NCI-H2196 treated with DMSO at 0.1 percent for 48 hours (cell line): ENCODE measurements around the gene HAUS7.
A peak's percentile ranks its signal among the peaks of the same experiment; 100 is the strongest.

ENCODE experiments used
- DNase-seq: peaks from one replicate; lab custom pipeline; 2025; ENCODE audit not compliant: unreplicated experiment; lab: John Stamatoyannopoulos, UW

Gene HAUS7

DNA sequence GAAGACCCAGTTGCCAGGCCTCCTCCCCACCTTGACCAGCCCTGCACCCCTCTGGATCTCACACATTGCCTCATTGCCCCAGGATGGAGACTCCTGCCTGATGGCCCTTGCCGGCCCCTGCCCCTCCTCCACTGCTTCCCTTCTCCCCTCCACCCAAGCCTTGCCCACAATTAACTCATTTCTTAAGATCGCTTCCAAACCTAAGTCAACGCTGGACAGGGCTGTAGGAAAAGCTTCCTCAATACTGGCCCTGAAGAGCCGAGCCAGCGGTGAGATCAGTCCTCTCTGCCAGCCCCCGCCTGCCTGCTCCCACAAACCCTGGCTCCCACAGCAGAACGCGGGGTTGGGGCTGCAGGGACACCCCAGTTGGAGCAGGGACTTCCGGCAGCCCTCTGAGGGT, 7.5 kb upstream of the HAUS7 start:
- DNase-seq: no peak

DNA sequence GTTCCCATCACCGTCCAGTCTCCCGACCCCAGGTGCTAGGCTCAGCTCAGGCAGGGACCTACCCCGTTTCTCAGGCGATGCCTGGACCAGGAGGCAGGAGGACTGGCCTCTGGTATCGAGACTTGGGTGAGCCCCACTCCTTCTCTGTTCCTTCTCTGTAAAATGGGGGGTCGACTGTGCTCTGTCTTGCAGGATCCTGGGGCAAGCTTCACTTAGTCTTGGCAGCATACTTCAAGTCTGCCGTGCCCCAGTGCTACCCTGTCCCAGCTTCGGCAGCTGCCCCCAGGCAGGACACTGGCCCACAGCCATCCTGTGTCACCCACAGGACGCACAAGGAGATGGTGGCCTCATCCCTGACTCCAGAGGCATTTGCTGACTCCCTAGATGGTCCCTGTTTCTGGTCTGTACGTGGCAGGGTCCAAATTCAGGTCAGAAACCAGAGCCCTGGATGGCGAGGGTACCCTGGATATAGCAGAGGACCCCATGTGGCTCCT, 7.0 kb upstream of the HAUS7 start:
- DNase-seq: no peak

DNA sequence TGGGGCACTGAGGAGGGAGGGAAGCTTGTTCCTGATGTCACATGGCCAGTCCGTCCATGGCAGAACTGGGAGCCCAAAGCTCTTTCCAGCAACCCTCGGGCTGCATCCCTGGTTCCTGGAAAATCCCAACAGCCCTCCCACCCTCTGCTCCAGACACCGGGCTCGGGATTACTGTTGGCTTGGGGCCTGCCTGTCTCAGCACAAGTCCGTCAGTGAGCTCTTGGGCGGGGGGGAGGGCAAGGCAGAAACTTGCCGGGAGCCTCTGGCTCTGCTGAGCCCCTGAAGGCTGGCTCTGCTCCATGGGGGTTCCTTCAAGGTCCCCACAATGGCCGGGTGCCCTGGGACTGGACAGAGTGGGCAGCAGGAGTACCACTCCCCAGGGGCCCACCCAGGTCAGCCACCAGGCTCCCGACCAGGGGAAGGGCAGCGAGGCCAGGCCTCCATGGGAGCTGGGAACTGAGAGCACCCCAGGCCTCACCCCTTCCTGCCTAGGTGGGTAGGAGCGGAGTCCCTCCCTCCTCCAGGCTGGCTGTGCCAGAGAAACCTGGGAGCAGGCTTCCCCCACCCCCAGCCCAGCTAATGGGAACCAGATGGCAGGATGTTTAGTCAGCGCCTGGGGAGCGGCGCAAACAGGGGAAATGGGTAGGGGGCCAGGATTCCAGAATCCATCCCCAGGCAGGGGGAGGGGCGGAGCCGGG, 6.4 kb upstream of the HAUS7 start:
- no peak for DNase-seq

DNA sequence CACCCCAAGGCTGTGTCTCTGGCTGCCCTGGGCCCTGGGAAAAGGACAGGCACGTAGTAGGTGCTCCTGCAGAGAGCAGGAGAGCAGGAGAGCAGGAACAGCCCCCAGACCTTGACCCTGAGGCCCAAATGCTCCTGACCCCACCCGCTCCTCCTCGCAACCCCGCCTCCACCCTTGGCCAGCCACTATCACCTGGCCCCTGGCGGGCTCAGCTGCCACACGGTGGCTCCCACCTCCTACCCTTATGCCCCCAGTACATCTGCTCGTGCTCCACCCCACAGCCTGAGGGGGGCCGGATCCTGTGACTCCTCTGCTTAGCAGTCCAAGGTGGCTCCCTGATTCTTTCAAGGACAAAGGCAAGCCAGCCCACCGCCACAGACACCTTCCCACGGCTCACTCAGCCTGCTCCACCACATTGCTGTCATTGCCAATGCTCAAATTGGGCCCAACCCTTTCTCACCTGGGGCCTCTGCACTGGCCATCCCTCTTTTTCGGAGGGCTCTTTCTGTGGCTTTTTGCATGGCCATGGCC, 5.4 kb upstream of the HAUS7 start:
- DNase-seq: no peak

DNA sequence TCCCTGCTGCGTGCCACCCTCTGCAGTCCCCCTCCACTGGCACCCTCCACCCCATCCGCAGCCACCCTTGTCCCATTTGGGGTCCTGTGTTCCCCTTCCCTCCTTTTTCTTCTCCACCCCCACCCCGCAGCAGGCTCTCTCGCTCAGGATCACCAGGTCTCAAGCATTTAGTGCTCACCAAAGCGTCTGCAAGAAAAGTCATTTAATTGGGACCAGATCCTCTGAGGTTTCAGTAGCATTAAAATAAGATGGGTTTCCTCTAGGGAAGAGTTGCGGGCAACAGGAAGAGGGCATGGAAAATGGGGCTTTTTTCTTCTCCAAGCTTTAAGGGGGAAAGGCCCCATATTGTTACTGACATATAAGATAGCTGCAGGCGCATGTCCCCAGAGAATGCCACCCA, 4.9 kb upstream of the HAUS7 start:
- DNase-seq: no peak

DNA sequence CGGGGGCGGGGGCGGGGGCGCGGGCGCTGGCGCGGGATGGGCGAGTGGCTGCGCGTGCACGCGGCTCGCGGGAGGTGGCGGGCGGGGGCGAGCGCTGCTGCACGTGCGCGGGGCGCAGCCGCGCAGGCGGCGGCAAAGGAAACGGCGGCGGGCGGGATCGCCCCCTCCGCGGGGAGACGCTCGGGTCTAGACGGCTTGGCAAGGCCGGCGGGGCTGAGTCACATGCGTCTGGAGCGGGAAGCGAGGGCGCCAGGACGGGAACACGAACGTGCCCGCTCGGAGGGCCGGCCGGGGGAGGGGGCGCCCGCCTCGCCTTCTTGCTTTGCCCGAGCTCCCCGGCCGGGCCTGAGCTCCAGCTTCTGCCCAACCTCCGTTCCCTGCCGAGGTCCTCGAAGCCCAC, 4.3 kb upstream of the HAUS7 start:
- DNase-seq: peak; percentile 30

DNA sequence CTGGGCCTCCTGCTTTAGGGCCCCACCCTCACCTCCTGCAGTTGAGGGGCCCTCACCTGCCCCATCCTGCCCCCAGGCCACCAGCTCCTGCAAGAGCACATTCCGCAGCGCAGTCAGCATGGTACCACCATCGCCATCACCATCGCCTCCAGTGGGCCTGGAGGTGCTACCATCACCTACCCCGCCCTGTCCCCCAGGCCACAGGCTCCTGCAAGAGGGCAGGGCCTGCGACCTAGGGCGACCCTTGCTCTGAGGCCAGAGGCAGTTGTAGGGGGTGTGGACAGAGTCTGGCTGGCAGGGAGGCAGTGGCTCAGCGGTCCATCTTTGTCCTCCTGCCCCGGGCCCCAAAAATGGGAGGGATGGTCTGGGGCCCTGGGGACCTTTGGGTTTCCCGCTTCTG, 3.9 kb upstream of the HAUS7 start:
- no peak for DNase-seq

DNA sequence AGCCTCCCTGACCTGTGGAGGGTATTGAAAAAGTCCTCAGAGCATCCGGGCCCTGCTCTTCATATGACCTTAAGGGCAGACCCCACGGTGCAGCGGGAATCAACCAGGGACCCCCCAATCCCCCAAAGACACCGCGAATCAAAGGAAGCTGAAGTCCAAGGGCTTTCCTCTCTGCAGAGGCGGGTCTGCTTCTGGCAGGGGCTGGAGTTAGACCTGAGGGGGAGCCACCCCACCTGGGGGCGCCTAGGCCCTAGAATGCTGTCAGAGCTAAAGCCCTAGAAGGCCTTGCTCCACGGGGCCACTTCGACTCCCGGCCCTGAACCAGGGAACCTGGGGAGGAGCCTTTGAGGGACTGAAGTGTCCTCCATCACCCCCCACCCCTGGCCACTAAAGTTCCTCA, 2.8 kb upstream of the HAUS7 start:
- no peak for DNase-seq

DNA sequence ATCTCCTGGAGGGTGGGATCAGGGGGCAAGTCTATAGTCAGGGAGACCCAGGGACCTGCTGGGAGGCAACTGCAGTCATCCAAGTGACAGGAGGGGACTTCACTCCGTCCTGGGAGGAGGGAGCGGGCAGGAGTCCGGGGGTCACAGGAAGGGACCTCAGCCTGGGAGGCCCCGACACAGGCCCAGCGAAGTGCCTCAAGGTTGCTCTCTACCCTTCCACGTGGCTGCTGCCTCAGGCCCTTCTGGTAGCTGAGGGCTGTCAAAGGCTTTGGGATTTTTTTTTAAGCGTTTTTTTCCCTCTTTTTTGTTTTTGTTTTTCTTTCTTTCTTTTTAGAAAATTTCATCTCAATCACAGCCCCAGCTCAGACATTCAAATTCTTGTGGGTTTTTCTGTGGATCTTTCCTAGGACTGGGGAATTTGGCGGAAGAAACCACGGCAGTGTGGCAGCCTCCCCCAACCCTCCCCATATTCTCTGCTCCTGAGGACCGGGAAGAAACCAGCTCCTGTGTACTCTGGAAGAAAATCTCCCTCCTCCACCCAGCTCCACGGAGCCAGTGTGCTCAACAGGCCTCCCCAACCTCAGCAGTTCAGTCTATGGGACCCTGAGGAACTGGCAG, 1.4 kb upstream of the HAUS7 start:
- no peak for DNase-seq

DNA sequence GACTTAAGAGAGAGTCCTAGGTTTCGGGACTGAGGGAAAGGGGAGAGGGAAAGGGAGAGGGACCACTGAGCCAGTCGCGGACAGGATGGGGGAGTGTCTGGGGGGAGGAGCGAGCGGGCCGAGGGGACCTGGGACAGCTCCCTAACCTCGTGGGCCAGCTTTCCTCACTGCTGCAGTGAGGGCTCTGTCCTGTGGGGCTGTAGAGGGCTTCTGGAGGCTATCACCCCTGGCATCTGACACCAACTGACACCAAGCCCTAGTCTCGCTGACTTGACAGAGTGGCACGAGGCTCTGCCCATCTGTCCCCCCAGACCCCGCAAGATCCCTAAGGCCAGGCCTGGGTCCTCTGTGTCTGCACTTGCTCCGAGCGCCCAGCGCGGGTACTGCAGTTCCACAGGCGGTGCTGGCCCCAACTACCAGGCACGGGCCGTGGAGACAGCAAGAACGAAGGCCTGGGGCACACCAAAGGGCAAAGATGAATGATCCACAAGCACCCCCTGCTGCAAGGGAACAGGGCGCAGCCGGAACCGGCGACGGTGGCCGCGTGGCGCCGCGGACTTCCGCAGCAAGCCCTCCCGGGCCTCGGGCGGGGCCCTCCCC, 465 bp downstream of the HAUS7 start:
- DNase-seq: no peak

DNA sequence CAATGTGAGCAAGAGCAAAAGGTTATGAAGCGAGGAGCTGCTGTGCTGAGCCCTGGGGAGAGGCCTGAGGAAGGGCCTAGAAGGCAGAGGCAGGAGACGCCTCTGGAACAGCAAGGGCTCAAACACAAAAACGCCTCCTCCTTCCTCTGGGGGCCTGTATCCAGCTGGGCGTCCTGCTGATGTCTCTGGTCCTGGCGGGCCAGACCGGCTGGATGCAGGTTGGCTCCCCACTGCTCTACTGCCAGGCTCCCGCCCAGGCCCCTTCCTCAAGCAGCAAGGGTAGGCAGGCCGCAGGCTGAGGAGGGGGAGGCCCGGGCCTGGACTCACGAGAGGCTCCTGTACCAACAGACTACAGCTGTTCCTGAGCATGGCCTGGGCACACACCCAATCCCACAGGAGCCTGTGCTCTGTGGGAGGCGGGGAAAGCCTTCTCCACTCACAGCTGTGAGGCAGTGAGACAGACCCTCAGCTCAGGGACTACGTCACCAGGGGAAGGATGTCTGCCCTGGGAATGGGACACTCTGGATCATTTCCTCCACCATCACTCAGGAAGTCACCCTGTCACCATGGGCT, 2.3 kb downstream of the HAUS7 start:
- DNase-seq: no peak

DNA sequence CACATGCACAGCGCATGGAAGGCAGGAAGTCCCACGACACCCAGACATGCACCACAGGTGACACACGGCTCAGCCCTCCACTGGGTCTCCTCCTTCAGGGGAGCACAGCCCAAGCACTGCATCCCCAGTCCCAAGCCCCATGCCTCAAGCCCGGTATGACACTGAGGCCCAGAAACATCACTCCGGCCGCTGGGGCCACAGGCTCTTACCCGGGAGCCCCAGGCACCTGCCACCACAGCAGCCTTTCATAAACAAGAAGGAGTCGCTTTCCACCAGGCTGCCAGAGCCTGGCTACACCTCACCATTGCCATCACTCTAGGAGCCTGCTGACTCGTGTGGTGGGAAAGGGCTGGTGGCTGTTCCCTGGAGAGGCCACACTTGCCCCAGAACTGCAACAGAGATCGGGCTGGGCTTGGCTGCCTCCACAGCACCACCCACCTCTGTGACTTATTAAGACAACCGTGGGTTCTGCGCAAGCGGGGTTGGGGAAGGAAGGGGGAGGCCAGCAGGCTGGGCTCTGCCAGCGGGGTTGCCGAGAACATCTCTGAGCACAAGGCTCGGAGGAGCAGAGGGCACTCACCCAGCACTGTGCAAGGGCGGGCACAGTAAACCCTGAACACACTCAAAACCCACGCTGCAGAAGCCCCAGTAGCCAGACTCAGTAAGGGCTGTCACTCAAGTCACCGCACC, 4.5 kb downstream of the HAUS7 start:
- DNase-seq: no peak

DNA sequence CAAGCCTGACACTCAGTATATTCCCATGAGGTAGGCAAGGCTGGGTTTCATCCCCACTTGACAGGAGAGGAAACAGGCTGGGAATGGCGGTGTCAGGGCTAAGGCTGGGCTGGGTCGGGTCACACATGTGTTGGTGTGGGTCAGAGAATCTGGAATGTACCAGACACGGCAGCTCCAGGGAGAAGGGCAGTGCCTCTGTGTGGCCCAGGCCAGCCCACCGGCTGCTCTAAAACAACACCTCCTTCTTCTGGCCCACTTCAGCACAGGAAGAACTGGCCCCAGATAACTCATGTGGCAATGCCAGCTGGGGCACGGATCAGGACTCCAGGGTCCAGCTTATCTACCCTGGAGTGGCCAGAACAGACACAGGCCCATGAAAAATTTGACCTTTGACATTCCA, 6.3 kb downstream of the HAUS7 start:
- no peak for DNase-seq

DNA sequence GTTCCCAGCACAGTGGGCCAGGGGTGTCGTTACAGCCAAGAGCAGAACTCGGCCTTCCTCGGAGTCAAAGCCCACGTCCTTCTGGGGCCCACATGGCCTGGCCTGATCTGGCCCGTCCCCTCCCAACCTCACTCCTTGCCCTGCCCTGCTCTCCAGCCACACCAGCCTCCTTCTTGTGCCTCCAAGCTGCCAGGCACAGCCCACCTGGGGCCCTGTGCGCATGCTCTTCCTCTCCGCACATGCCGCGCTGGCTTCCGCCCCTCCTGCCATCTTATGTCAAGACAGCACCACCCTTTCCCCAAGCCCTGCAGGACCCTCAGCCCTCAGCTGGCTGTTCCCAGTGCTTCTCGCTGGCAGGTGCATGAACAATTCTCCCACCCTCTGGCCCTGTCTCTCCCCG, 6.8 kb downstream of the HAUS7 start:
- DNase-seq: no peak

DNA sequence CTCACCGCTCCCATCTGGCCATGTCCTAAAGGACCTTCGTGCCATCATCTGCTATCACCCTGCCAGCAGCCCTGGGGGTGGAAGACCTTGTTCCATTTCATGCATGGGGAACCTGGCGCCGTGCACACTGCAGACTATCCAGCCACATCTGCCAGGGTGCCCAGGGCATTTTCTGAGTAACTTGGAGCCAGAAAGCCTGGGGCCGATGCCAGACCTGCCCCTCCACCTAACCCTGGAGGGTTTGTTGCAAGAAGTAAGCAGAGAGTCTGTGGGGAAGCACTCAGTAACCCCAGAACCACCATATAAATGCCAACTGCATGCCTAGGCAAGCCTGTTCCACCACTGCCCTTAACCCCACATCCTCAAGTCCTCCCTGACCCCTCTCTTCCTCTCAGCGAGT, 7.3 kb downstream of the HAUS7 start:
- no peak for DNase-seq

DNA sequence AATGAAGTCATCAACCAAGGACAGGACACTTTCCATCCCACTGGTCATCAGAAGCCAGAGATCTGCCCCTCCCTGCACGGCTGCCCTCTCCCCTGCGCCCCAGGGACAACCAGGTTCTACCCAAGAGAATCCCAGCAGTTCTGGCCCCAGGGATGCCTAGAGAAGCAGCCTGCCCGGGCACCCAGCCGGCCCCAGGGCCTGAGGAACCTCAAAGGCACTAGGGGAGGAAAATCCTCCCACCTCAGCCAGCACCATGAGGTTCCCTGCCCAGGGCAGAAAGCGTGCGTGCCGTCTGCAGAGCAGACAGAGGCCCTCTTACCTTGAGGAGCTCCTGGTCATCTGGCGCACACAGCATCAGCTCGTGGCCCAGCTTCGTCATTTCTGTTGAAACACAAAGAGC, 8.1 kb downstream of the HAUS7 start:
- DNase-seq: no peak

DNA sequence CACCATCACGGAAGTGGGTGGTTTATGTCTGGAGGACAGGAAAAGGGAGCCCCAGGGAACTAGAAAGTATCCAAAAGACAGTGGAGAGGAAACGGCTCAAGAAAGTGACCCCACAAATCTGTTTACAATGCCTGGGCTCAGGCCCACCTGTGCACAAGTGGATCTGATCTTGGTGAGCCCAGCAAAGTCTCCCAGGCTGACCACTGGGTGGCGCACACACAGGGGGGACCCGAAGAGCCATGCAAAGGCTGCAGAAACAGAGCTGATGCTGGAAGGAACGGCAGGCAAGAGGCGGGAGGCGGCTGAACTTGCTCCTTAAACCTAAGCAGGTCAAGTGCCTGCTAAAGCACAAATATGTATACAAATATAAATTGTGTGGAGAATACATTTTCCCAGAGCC, 9.6 kb downstream of the HAUS7 start:
- no peak for DNase-seq

DNA sequence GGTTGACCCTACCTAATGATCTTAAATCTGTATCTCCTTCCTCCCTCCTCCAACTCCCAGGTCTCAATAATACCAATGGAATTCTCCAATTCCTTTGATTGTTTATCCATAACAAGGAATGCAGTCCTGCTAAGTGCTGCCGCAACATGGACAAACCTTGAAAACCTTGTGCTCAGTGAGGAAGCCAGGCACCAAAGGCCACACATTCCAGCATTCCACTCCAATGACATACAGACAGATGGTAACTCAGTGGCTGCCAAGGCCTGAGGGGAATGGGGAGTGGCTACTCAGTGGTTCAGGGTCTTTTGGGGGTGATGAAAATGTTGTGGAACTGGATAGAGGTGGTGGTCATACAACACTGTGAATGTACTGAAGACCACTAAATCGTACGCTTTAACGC, 10.4 kb downstream of the HAUS7 start:
- DNase-seq: no peak

DNA sequence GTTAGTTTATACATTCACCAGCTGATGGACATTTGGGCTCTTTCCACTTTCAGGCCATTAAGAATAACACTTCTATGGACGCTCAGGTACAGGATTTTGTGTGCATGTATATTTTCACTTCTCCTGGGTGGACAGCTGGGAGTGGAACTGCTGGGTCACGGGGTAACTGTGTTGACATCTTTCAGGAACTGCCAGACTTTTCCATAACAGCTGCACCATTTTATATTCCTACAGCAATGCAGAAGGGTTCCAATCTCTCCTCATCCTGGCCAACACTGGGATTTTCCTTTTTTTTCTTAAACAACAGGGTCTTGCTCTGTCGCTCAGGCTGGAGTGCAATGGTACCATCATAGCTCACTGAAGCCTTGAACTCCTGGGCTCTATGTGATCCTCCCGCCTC, 11.9 kb downstream of the HAUS7 start:
- no peak for DNase-seq

DNA sequence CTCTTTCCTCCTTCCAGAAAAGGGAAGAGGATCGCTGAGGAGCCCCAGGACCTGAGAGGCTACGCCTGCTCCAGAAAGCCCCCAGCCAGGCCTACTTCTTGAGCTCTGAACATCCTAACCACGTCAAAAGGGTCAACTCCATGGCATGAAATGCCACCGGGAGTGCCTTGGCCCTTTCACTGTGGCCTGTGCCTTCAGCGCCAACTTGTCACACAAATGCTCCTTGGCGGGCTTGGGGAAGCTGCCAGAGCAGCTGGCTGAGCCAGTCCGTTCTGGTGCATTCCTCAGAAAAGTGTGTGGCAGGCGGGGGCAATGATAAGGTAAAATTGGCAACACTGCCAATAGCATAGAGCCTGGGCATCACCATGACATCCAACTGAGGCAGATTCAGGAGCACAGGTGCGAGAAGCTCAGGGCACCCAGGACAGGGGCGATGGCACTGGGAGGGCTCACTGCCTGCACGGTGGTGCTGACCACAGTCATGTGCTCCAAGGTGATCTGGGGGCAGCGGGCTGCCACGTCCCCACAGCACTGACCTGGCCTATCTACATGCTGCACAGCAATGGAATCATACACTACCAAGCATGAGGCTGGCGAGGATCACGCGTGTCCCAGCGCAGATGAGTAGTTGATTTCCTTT, 12.4 kb downstream of the HAUS7 start:
- no peak for DNase-seq
